Measurements from ENCODE around the gene CARD11. TPM values are rescaled to one million over a fixed set of nuclear protein-coding genes. Genes with fewer than 3 reads are reported as not detected.

The CARD11 gene
- total and polyA plus RNA-seq, 4 donors = 0.18 to 1.9 (median 1.5) TPM

DNA sequence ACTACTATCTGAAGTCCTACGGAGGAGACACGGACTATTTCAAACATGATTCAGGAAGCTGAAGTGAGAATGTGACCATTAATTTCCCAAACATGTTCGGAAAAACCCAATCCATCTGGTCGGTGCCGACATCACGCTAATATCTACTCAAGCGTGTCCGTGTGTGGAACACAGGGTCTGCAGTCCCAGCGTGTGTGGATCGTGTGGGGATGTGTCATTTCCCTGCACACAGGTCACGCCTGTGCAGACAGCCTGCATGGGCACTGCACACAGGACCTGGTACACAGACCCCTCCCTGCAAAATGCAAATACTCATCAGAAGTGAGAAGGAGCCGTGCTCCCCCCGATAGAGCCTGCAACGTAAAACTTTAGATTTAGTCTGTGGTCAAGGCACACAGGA is 57.8 kb downstream of the CARD11 start:
- WGBS, 2 donors = 70 to 83% methylated on average over 14 of the region's 14 CpGs
- Histone ChIP-seq H3K27ac (ENCODE audit: low read depth in 1 of 2, low read length in 2 of 2) (no peak overlapping the region), H3K9me3 (ENCODE audit: control insufficient read depth, low read length) (peaks cover 2% of the 10 kb centered on the region), H3K4me3 (ENCODE audit: low read length in 2 of 2) (no peak overlapping the region), H3K27me3 (ENCODE audit: control insufficient read depth in 1 of 2, insufficient read depth in 2 of 2, low read length in 1 of 2) (no peaks in the 10 kb centered on the region), H3K36me3 (ENCODE audit: control insufficient read depth in 1 of 2, insufficient read depth in 2 of 2, low read length in 1 of 2) (no peaks in the 10 kb centered on the region), H3K4me1 (ENCODE audit: control insufficient read depth in 1 of 2, insufficient read depth in 2 of 2, low read length in 2 of 2) (no peaks in the 10 kb centered on the region)
- DNase-seq (no peak), ATAC-seq (ENCODE audit: low FRiP score) (no peak)
- intact Hi-C loops (cut with DNase I) = no loop called here

DNA sequence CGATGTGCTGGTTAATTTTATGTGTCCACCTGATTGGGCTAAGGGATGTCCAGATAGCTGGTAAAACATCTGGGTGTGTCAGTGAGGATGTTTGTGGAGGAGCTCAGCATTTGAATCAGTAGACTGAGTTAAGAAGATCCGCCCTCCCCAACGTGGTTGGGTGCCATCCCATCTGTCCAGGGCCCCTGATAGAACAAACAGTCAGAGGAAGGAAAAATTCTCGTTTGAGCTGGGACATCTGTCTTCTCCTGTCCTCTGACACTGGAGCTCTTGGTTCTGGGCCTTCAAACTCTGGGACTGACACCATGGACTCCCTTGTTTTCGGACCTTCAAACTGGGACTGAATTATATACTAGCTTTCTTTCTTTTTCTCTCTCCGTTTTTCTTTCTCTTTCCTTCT is 59.6 kb downstream of the CARD11 start:
- ATAC-seq (ENCODE audit: low FRiP score) (no peak), DNase-seq (no peak)
- Histone ChIP-seq H3K27me3 (ENCODE audit: control insufficient read depth in 1 of 2, insufficient read depth in 2 of 2, low read length in 1 of 2) (no peaks in the 10 kb centered on the region), H3K36me3 (ENCODE audit: control insufficient read depth in 1 of 2, insufficient read depth in 2 of 2, low read length in 1 of 2) (no peaks in the 10 kb centered on the region), H3K4me3 (ENCODE audit: low read length in 2 of 2) (no peak overlapping the region), H3K4me1 (ENCODE audit: control insufficient read depth in 1 of 2, insufficient read depth in 2 of 2, low read length in 2 of 2) (no peaks in the 10 kb centered on the region), H3K27ac (ENCODE audit: low read depth in 1 of 2, low read length in 2 of 2) (no peak overlapping the region), H3K9me3 (ENCODE audit: control insufficient read depth, low read length) (peaks cover 2% of the 10 kb centered on the region)
- intact Hi-C loops (cut with DNase I) = no loop called here
- 80 to 84% methylated on average over 6 of the region's 6 CpGs for WGBS, 2 donors

DNA sequence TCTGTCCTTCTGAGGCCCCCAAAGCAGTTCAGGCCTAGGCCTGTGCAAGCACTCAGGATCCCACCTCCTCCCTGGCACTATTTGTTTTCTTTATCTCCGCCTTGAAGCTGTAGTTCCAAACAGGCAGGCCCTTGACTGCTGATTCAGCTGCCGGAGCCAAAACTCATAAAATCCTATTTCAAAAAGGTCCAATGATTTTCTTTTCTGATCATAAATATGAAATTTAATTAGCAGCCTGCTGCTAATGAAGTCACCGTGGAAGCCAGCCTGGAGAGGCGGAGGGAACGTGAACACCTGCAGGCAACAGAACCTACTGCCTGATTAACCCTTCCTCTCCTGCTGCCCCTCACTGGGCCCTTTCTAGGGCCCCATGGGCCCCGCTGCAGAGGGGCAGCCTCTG is 60.1 kb downstream of the CARD11 start:
- DNase-seq (no peak), ATAC-seq (ENCODE audit: low FRiP score) (no peak)
- intact Hi-C loops (cut with DNase I) = no loop called here
- no peaks in the 10 kb centered on the region for H3K36me3 ChIP-seq (ENCODE audit: control insufficient read depth in 1 of 2, insufficient read depth in 2 of 2, low read length in 1 of 2)
- no peaks in the 10 kb centered on the region for H3K4me1 ChIP-seq (ENCODE audit: control insufficient read depth in 1 of 2, insufficient read depth in 2 of 2, low read length in 2 of 2)
- no peak overlapping the region for H3K27ac ChIP-seq (ENCODE audit: low read depth in 1 of 2, low read length in 2 of 2)
- H3K4me3 ChIP-seq (ENCODE audit: low read length in 2 of 2) = no peak overlapping the region
- H3K27me3 ChIP-seq (ENCODE audit: control insufficient read depth in 1 of 2, insufficient read depth in 2 of 2, low read length in 1 of 2) = no peaks in the 10 kb centered on the region
- H3K9me3 ChIP-seq (ENCODE audit: control insufficient read depth, low read length) = peaks cover 2% of the 10 kb centered on the region
- WGBS, 2 donors = 76 to 88% methylated on average over 6 of the region's 6 CpGs

DNA sequence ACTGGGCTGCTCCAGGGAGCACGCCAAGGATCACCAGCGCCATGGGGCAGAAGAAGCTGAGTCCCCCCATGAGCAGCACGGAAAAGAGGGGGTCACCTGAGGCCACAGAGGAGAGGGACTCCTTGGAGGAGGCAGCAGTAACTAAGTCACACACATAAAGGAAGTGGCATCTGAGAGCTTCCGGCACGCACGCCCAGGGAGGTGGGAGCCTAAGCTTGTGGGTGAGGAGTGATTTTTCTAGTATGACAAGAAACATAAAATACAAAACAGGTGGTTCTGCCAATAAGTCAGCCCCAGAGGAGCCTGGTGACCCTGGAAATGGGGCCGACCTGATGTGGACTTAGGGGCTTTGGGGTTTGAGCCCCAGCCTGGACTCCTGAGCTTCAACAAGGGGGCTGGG is 60.8 kb downstream of the CARD11 start:
- intact Hi-C loops (cut with DNase I) = no loop called here

DNA sequence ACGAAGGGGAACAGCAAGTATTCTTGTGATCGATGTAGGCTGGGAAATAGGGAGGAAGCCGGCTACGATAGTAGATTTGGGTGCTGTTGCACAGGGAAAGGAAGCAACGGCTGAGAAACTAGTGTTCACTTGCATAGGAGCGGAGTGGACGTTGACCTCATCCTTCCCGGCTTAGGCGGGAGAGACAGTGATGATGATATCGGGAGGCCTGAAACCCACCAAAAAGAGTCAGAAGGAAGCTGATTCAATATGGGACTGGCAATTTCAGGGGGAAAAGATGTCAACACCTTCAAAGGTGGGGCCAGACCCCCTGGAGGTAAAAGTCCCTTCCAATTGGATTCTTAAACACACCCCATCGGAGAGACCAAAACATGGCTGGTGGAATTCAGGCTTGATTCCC is 61.3 kb downstream of the CARD11 start:
- intact Hi-C loops (cut with DNase I) = no loop called here

More for the DNA sequence above, 60.8 kb downstream of the CARD11 start:
- DNase-seq (peak in 1 of 2 donors; percentile 50), ATAC-seq (ENCODE audit: low FRiP score) (no peak)
- Histone ChIP-seq H3K27ac (ENCODE audit: low read depth in 1 of 2, low read length in 2 of 2) (no peak overlapping the region), H3K9me3 (ENCODE audit: control insufficient read depth, low read length) (no peaks in the 10 kb centered on the region), H3K4me1 (ENCODE audit: control insufficient read depth in 1 of 2, insufficient read depth in 2 of 2, low read length in 2 of 2) (no peaks in the 10 kb centered on the region), H3K27me3 (ENCODE audit: control insufficient read depth in 1 of 2, insufficient read depth in 2 of 2, low read length in 1 of 2) (no peaks in the 10 kb centered on the region), H3K36me3 (ENCODE audit: control insufficient read depth in 1 of 2, insufficient read depth in 2 of 2, low read length in 1 of 2) (no peaks in the 10 kb centered on the region), H3K4me3 (ENCODE audit: low read length in 2 of 2) (no peak overlapping the region)
- WGBS, 2 donors = 90 to 97% methylated on average over 7 of the region's 7 CpGs

DNA sequence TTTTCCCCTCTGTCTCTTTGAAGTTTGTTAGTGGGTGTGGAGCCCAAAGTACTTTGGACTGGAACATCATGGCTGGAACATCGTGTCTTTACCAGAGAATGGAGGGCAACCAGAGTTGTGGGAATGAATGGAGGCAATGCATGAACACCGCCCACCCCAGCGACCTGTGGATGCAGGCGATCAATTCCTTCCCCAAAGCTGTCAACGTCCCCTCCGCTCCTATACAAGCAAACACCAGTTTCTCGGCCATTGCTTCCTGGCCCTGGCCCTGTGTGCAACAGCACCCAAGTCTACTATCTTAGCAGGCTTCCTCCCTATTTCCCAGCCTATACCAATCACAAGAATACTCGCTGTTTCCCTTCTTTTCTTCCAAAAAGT is 62.6 kb downstream of the CARD11 start:
- no peaks in the 10 kb centered on the region for H3K36me3 ChIP-seq (ENCODE audit: control insufficient read depth in 1 of 2, insufficient read depth in 2 of 2, low read length in 1 of 2)
- intact Hi-C loops (cut with DNase I) = no loop called here
- DNase-seq (peak in 1 of 2 donors; percentile 0), ATAC-seq (ENCODE audit: low FRiP score) (no peak)
- no peaks in the 10 kb centered on the region for H3K9me3 ChIP-seq (ENCODE audit: control insufficient read depth, low read length)
- no peaks in the 10 kb centered on the region for H3K4me1 ChIP-seq (ENCODE audit: control insufficient read depth in 1 of 2, insufficient read depth in 2 of 2, low read length in 2 of 2)
- no peak overlapping the region for H3K27ac ChIP-seq (ENCODE audit: low read depth in 1 of 2, low read length in 2 of 2)
- H3K4me3 ChIP-seq (ENCODE audit: low read length in 2 of 2) = no peak overlapping the region
- WGBS, 2 donors = 89 to 96% methylated on average over 8 of the region's 8 CpGs
- no peaks in the 10 kb centered on the region for H3K27me3 ChIP-seq (ENCODE audit: control insufficient read depth in 1 of 2, insufficient read depth in 2 of 2, low read length in 1 of 2)

More for the DNA sequence above, 61.3 kb downstream of the CARD11 start:
- WGBS, 2 donors = 94% methylated on average over 11 of the region's 11 CpGs
- DNase-seq (peak in 1 of 2 donors; percentile 12), ATAC-seq (ENCODE audit: low FRiP score) (no peak)
- no peaks in the 10 kb centered on the region for H3K27me3 ChIP-seq (ENCODE audit: control insufficient read depth in 1 of 2, insufficient read depth in 2 of 2, low read length in 1 of 2)
- no peak overlapping the region for H3K4me3 ChIP-seq (ENCODE audit: low read length in 2 of 2)
- H3K4me1 ChIP-seq (ENCODE audit: control insufficient read depth in 1 of 2, insufficient read depth in 2 of 2, low read length in 2 of 2) = no peaks in the 10 kb centered on the region
- no peaks in the 10 kb centered on the region for H3K36me3 ChIP-seq (ENCODE audit: control insufficient read depth in 1 of 2, insufficient read depth in 2 of 2, low read length in 1 of 2)
- H3K27ac ChIP-seq (ENCODE audit: low read depth in 1 of 2, low read length in 2 of 2) = no peak overlapping the region
- no peaks in the 10 kb centered on the region for H3K9me3 ChIP-seq (ENCODE audit: control insufficient read depth, low read length)

DNA sequence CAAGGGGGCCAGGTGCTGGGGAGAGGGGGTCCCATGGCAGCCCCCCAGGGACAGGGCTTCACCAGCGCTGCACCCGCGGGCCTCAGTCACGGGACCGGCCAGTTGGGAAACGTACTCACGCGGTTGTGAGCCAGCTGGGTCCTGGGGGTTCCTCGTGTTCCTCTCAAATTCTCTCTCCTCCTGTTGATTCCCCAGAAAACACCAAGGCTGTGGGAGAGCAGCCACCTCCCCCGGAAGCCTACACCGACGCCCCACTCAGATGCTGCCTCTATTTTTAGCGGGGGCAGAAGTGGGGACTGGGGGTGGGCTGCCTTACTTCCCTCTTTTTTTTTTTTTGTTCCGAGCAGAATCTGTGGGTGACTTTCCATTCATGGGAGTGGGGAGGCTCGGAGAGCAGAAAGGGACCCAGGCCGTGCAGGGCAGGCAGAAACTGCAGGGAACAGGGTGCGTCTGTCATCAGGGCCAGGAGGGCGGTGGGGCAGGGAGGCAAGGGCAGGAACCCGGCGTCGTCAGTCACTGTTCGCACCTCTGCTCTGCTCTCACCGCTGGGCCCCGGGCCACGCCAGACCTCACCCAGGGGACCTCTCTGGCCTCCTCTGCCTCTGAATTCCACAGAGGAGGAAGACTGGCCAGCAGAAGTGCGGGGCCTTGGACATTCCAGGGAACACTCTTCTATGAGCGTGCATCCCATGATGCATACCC is 63.1 kb downstream of the CARD11 start:
- Histone ChIP-seq H3K27ac (ENCODE audit: low read depth in 1 of 2, low read length in 2 of 2) (no peak overlapping the region), H3K36me3 (ENCODE audit: control insufficient read depth in 1 of 2, insufficient read depth in 2 of 2, low read length in 1 of 2) (no peaks in the 10 kb centered on the region), H3K27me3 (ENCODE audit: control insufficient read depth in 1 of 2, insufficient read depth in 2 of 2, low read length in 1 of 2) (no peaks in the 10 kb centered on the region), H3K4me3 (ENCODE audit: low read length in 2 of 2) (no peak overlapping the region), H3K9me3 (ENCODE audit: control insufficient read depth, low read length) (no peaks in the 10 kb centered on the region), H3K4me1 (ENCODE audit: control insufficient read depth in 1 of 2, insufficient read depth in 2 of 2, low read length in 2 of 2) (no peaks in the 10 kb centered on the region)
- ATAC-seq (ENCODE audit: low FRiP score) (no peak), DNase-seq (peak in 1 of 2 donors; percentile 63)
- 76 to 81% methylated on average over 25 to 27 of the region's 27 CpGs for WGBS, 2 donors
- intact Hi-C loops (cut with DNase I) = no loop called here

DNA sequence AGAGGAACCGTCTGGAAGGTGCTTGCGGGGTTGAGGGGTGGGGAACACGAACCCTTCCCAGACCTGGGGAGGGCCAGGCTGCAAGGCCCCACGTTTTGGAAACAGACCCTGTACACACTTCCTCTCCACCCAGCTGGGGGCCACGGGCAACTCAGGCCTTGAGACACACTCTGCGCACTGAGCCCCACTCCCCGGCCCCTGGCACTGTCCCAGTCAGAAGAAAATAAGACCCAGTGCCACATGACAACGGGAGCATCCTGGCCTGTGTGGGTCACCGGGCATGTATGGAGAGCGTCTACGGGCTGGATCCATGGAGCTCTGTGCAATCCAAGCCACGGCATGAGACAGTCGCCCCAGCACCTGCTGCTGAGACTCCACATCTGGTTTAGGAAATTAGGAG is 63.7 kb downstream of the CARD11 start:
- no peaks in the 10 kb centered on the region for H3K36me3 ChIP-seq (ENCODE audit: control insufficient read depth in 1 of 2, insufficient read depth in 2 of 2, low read length in 1 of 2)
- ATAC-seq (ENCODE audit: low FRiP score) = no peak
- no peaks in the 10 kb centered on the region for H3K4me1 ChIP-seq (ENCODE audit: control insufficient read depth in 1 of 2, insufficient read depth in 2 of 2, low read length in 2 of 2)
- H3K27me3 ChIP-seq (ENCODE audit: control insufficient read depth in 1 of 2, insufficient read depth in 2 of 2, low read length in 1 of 2) = no peaks in the 10 kb centered on the region
- intact Hi-C loops (cut with DNase I) = no loop called here
- no peak overlapping the region for H3K4me3 ChIP-seq (ENCODE audit: low read length in 2 of 2)
- H3K9me3 ChIP-seq (ENCODE audit: control insufficient read depth, low read length) = no peaks in the 10 kb centered on the region
- 85 to 86% methylated on average over 13 of the region's 13 CpGs for WGBS, 2 donors
- no peak overlapping the region for H3K27ac ChIP-seq (ENCODE audit: low read depth in 1 of 2, low read length in 2 of 2)
- DNase-seq = peak in 1 of 2 donors; percentile 45

DNA sequence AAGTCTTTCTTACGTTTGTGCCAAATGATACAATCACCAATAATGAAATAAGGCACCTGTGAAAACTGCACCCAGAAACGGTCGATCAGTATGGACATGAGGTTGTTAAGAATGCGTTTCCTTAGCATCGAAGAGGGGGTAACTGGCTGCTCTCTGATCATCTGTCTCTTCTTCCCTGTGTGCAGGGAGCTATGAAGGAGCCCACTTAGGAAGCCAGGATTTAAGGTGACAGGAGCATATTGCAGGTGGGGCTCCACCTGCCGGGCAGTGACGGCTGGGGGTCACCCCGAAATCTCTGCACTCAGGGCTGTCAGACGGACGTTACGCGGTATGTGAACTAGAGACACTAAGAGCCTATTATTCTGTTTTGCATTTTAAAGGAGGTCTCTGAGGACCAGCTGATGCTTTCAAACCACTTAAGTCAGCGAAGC is 64.5 kb downstream of the CARD11 start:
- WGBS, 2 donors = 53 to 62% methylated on average over 13 of the region's 13 CpGs
- Histone ChIP-seq H3K27me3 (ENCODE audit: control insufficient read depth in 1 of 2, insufficient read depth in 2 of 2, low read length in 1 of 2) (no peaks in the 10 kb centered on the region), H3K4me1 (ENCODE audit: control insufficient read depth in 1 of 2, insufficient read depth in 2 of 2, low read length in 2 of 2) (no peaks in the 10 kb centered on the region), H3K9me3 (ENCODE audit: control insufficient read depth, low read length) (no peaks in the 10 kb centered on the region), H3K27ac (ENCODE audit: low read depth in 1 of 2, low read length in 2 of 2) (no peak overlapping the region), H3K36me3 (ENCODE audit: control insufficient read depth in 1 of 2, insufficient read depth in 2 of 2, low read length in 1 of 2) (no peaks in the 10 kb centered on the region), H3K4me3 (ENCODE audit: low read length in 2 of 2) (no peak overlapping the region)
- DNase-seq (peak in 1 of 2 donors; percentile 9), ATAC-seq (ENCODE audit: low FRiP score) (no peak)
- intact Hi-C loops (cut with DNase I) = no loop called here
